NCI-H524 (cell line): ENCODE data around the gene SEMA4D.
A peak's percentile ranks its signal among the peaks of the same experiment; 100 is the strongest.
"Not testable (repeated sequence)": the region's sequence is repeated elsewhere in the genome, so short reads cannot be mapped to it uniquely, and the experiment has no call there.

Experiments
- DNase-seq, 2 experiments: peaks; one replicate each; lab custom pipeline; 2025; lab: John Stamatoyannopoulos, UW

Gene SEMA4D

GRCh38 chr9:89352874-89353649 is 144.9 kb downstream of the SEMA4D start:
- DNase-seq: no peak

- DNase-seq: no peak
Observed at GRCh38 chr9:89352451-89352850, 145.5 kb downstream of the SEMA4D start.

GRCh38 chr9:89351584-89352300 is 146.2 kb downstream of the SEMA4D start:
- no peak for DNase-seq

- DNase-seq: no peak
Observed at GRCh38 chr9:89350988-89351557, 146.8 kb downstream of the SEMA4D start.

- no peak for DNase-seq
Observed at GRCh38 chr9:89349607-89350006, 148.3 kb downstream of the SEMA4D start.

- no peak for DNase-seq
Observed at GRCh38 chr9:89347651-89348050, 150.3 kb downstream of the SEMA4D start.

- DNase-seq: no peak
Observed at GRCh38 chr9:89346696-89347095, 151.2 kb downstream of the SEMA4D start.

GRCh38 chr9:89345476-89345875 is 152.4 kb downstream of the SEMA4D start:
- DNase-seq: no peak

- not testable (repeated sequence) for DNase-seq
Observed at GRCh38 chr9:89343812-89344211, 154.1 kb downstream of the SEMA4D start.

GRCh38 chr9:89342948-89343347 is 155.0 kb downstream of the SEMA4D start:
- DNase-seq: no peak

- no peak for DNase-seq
Observed at GRCh38 chr9:89342213-89342612, 155.7 kb downstream of the SEMA4D start.

GRCh38 chr9:89340332-89340731 is 157.6 kb downstream of the SEMA4D start:
- DNase-seq: no peak

GRCh38 chr9:89339807-89340206 is 158.1 kb downstream of the SEMA4D start:
- no peak for DNase-seq

GRCh38 chr9:89330513-89330912 is 167.4 kb downstream of the SEMA4D start:
- no peak for DNase-seq

GRCh38 chr9:89329917-89330316 is 168.0 kb downstream of the SEMA4D start:
- no peak for DNase-seq

GRCh38 chr9:89328064-89328463 is 169.8 kb downstream of the SEMA4D start:
- no peak for DNase-seq

- DNase-seq: no peak
Observed at GRCh38 chr9:89325733-89326132, 172.2 kb downstream of the SEMA4D start.

GRCh38 chr9:89323390-89323789 is 174.5 kb downstream of the SEMA4D start:
- no peak for DNase-seq

GRCh38 chr9:89319015-89319905 is 178.7 kb downstream of the SEMA4D start:
- DNase-seq: no peak

- peak; percentile 55 to 84 for DNase-seq
Observed at GRCh38 chr9:89318123-89319014, 179.5 kb downstream of the SEMA4D start, which contains the start of gene SECISBP2. Gene SECISBP2 (plus strand): TSS chr9:89318500. CDS start chr9:89318577, 77 bp downstream.

GRCh38 chr9:89317282-89317681 is 180.6 kb downstream of the SEMA4D start:
- no peak for DNase-seq
